ACHN (cell line): ENCODE data around the gene PARD3B.

Source experiments
- DNase-seq: peaks from one replicate; pipeline ENCODE4 v3.0.0-alpha.2; 2015
- in situ Hi-C: cut with HindIII; loops from 2 replicates; pipeline ENCODE4 v1.10.0; 2017; ENCODE audit warnings: low sequenced_read_pairs, low pct_ligation_motif_present, low pct_unique_long_range_greater_than_20kb

Gene PARD3B

GRCh38 chr2:204635478-204635877 lies 90.2 kb downstream of the PARD3B start:
- in situ Hi-C loops, result no loop called here
- no peak for DNase-seq

GRCh38 chr2:204638471-204639194 lies 93.4 kb downstream of the PARD3B start:
- in situ Hi-C loops, result no loop called here
- no peak for DNase-seq

- DNase-seq, result no peak
- in situ Hi-C loops, result no loop called here
These were observed 98.1 kb downstream of the PARD3B start for GRCh38 chr2:204643326-204643725.

- peak; percentile 8 for DNase-seq
- in situ Hi-C loops, result no loop called here
These were observed 99.9 kb downstream of the PARD3B start for GRCh38 chr2:204645018-204645773.

GRCh38 chr2:204647626-204648025 lies 102.4 kb downstream of the PARD3B start:
- DNase-seq, result no peak
- in situ Hi-C loops, result no loop called here

- no peak for DNase-seq
- in situ Hi-C loops, result no loop called here
These were observed 105.3 kb downstream of the PARD3B start for GRCh38 chr2:204650611-204651010.

- no peak for DNase-seq
- in situ Hi-C loops, result no loop called here
These were observed 106.8 kb downstream of the PARD3B start for GRCh38 chr2:204652063-204652462.

GRCh38 chr2:204654669-204655068 lies 109.4 kb downstream of the PARD3B start:
- no peak for DNase-seq
- in situ Hi-C loops, result no loop called here

- no peak for DNase-seq
- in situ Hi-C loops, result no loop called here
These were observed 109.8 kb downstream of the PARD3B start for GRCh38 chr2:204655101-204655500.

GRCh38 chr2:204655626-204656025 lies 110.4 kb downstream of the PARD3B start:
- DNase-seq, result no peak
- in situ Hi-C loops, result no loop called here

GRCh38 chr2:204657024-204657423 lies 111.7 kb downstream of the PARD3B start:
- in situ Hi-C loops, result no loop called here
- DNase-seq, result no peak

- no peak for DNase-seq
- in situ Hi-C loops, result no loop called here
These were observed 117.7 kb downstream of the PARD3B start for GRCh38 chr2:204662956-204663355.

GRCh38 chr2:204663816-204664425 lies 118.6 kb downstream of the PARD3B start:
- no peak for DNase-seq
- in situ Hi-C loops, result no loop called here

- in situ Hi-C loops, result no loop called here
- DNase-seq, result peak; percentile 82
These were observed 119.4 kb downstream of the PARD3B start for GRCh38 chr2:204664708-204665121.

GRCh38 chr2:204665207-204665606 lies 119.9 kb downstream of the PARD3B start:
- peak; percentile 95 for DNase-seq
- in situ Hi-C loops, result no loop called here

- in situ Hi-C loops, result no loop called here
- peak; percentile 18 for DNase-seq
These were observed 120.5 kb downstream of the PARD3B start for GRCh38 chr2:204665771-204666170.

- in situ Hi-C loops, result no loop called here
- DNase-seq, result no peak
These were observed 122.7 kb downstream of the PARD3B start for GRCh38 chr2:204667990-204668389.

- no peak for DNase-seq
- in situ Hi-C loops, result no loop called here
These were observed 124.1 kb downstream of the PARD3B start for GRCh38 chr2:204669382-204669781.

GRCh38 chr2:204670124-204670523 lies 124.8 kb downstream of the PARD3B start:
- in situ Hi-C loops, result no loop called here
- no peak for DNase-seq

GRCh38 chr2:204670756-204671155 lies 125.5 kb downstream of the PARD3B start:
- in situ Hi-C loops, result no loop called here
- DNase-seq, result no peak
